Astrocyte of the cerebellum (primary cell): ENCODE data around the gene CHRNA4.
A peak's percentile ranks its signal among the peaks of the same experiment; 100 is the strongest.

ENCODE experiments used
- DNase-seq: peaks from one replicate; pipeline ENCODE4 v3.0.0-alpha.2; 2011; ENCODE audit warnings: low read depth
- H3K4me3 ChIP-seq: 2 replicates; pipeline ENCODE4 v1.5.1; 2011; ENCODE audit warnings: mild to moderate bottlenecking, low read depth, low read length, moderate library complexity
- CTCF ChIP-seq: IDR thresholded peaks from 2 replicates; pipeline ENCODE4 v1.5.1; 2012; ENCODE audit warnings: low read length, low read depth, moderate library complexity, mild to moderate bottlenecking; ENCODE audit errors: missing control alignments
- in situ Hi-C: cut with HindIII; loops from 2 replicates; pipeline ENCODE4 v1.10.0; 2017; ENCODE audit warnings: low sequenced_read_pairs

CHRNA4 gene

GRCh38 chr20:63295846-63296245 lies 65.3 kb downstream of the CHRNA4 start:
- no peak overlapping the region for H3K4me3 ChIP-seq
- no peak for TF ChIP-seq CTCF
- in situ Hi-C loops = loop anchor here (5.0 to 10.0 kb wide), 3 partner anchors 74 to 179 kb away; partner anchors contain the start of gene KCNQ2

GRCh38 chr20:63295422-63295821 lies 65.7 kb downstream of the CHRNA4 start:
- DNase-seq = no peak
- TF ChIP-seq CTCF = peak; percentile 16
- in situ Hi-C loops = loop anchor here (5.0 to 10.0 kb wide), 3 partner anchors 73 to 179 kb away; partner anchors contain the start of gene KCNQ2
- H3K4me3 ChIP-seq = no peak overlapping the region

More at GRCh38 chr20:63295846-63296245, 65.3 kb downstream of the CHRNA4 start:
- DNase-seq = no peak

GRCh38 chr20:63295018-63295417 lies 66.1 kb downstream of the CHRNA4 start:
- in situ Hi-C loops = loop anchor here (5.0 to 10.0 kb wide), 3 partner anchors 73 to 180 kb away; partner anchors contain the start of gene KCNQ2
- TF ChIP-seq CTCF = no peak
- DNase-seq = no peak
- no peak overlapping the region for H3K4me3 ChIP-seq

GRCh38 chr20:63294536-63294900 lies 66.6 kb downstream of the CHRNA4 start:
- in situ Hi-C loops = loop anchor here (10.0 kb wide), 1 partner anchor 180 kb away; the partner anchor contains the start of gene KCNQ2
- TF ChIP-seq CTCF = no peak
- no peak overlapping the region for H3K4me3 ChIP-seq
- DNase-seq = no peak

GRCh38 chr20:63293871-63294535 lies 67.1 kb downstream of the CHRNA4 start:
- TF ChIP-seq CTCF = no peak
- no peak for DNase-seq
- in situ Hi-C loops = loop anchor here (10.0 kb wide), 1 partner anchor 181 kb away; the partner anchor contains the start of gene KCNQ2
- H3K4me3 ChIP-seq = no peak overlapping the region

GRCh38 chr20:63293456-63293855 lies 67.7 kb downstream of the CHRNA4 start:
- no peak for DNase-seq
- H3K4me3 ChIP-seq = no peak overlapping the region
- no peak for TF ChIP-seq CTCF
- in situ Hi-C loops = loop anchor here (10.0 kb wide), 1 partner anchor 181 kb away; the partner anchor contains the start of gene KCNQ2
